ENCODE measurements around the gene ZC3H12C. TPM values are rescaled to one million over a fixed set of nuclear protein-coding genes. Genes with fewer than 3 reads are reported as not detected.

Gene ZC3H12C
- total RNA-seq, 1 donor from 2014 or later = 17.0 TPM

- Mint-ChIP-seq H3K36me3 (peaks cover 16% of the 10 kb centered on the region), H3K4me3 (no peak overlapping the region), H3K27ac (no peak overlapping the region), H3K9me3 (no peaks in the 10 kb centered on the region), H3K4me1 (no peaks in the 10 kb centered on the region), H3K27me3 (ENCODE audit: low read depth) (no peaks in the 10 kb centered on the region)
- TF ChIP-seq CTCF (IDR thresholded peaks at IDR 0.05; ENCODE audit: unreplicated experiment) = no peak
- no peak for DNase-seq (ENCODE audit: low spot score in 2 of 2, unreplicated experiment in 2 of 2)
Measured at GRCh38 chr11:110158317-110159200, 65.4 kb downstream of the ZC3H12C start.

- H3K27me3 Mint-ChIP-seq (ENCODE audit: low read depth) = no peaks in the 10 kb centered on the region
- no peaks in the 10 kb centered on the region for H3K9me3 Mint-ChIP-seq
- no peak overlapping the region for H3K4me3 Mint-ChIP-seq
- no peak for TF ChIP-seq CTCF (IDR thresholded peaks at IDR 0.05; ENCODE audit: unreplicated experiment)
- no peak for DNase-seq (ENCODE audit: low spot score in 2 of 2, unreplicated experiment in 2 of 2)
- H3K4me1 Mint-ChIP-seq = no peaks in the 10 kb centered on the region
- peaks cover 20% of the 10 kb centered on the region for H3K36me3 Mint-ChIP-seq
- H3K27ac Mint-ChIP-seq = no peak overlapping the region
Measured at GRCh38 chr11:110159476-110159875, 66.3 kb downstream of the ZC3H12C start.

- no peak overlapping the region for H3K27ac Mint-ChIP-seq
- H3K36me3 Mint-ChIP-seq = peaks cover 25% of the 10 kb centered on the region
- H3K9me3 Mint-ChIP-seq = no peaks in the 10 kb centered on the region
- H3K4me3 Mint-ChIP-seq = no peak overlapping the region
- no peaks in the 10 kb centered on the region for H3K4me1 Mint-ChIP-seq
- no peak for DNase-seq (ENCODE audit: low spot score in 2 of 2, unreplicated experiment in 2 of 2)
- no peak for TF ChIP-seq CTCF (IDR thresholded peaks at IDR 0.05; ENCODE audit: unreplicated experiment)
- H3K27me3 Mint-ChIP-seq (ENCODE audit: low read depth) = no peaks in the 10 kb centered on the region
Measured at GRCh38 chr11:110160016-110160415, 66.8 kb downstream of the ZC3H12C start.

- Mint-ChIP-seq H3K27me3 (ENCODE audit: low read depth) (no peaks in the 10 kb centered on the region), H3K4me3 (no peak overlapping the region), H3K36me3 (peaks cover 29% of the 10 kb centered on the region), H3K27ac (no peak overlapping the region), H3K4me1 (no peaks in the 10 kb centered on the region), H3K9me3 (no peaks in the 10 kb centered on the region)
- no peak for TF ChIP-seq CTCF (IDR thresholded peaks at IDR 0.05; ENCODE audit: unreplicated experiment)
- DNase-seq (ENCODE audit: low spot score in 2 of 2, unreplicated experiment in 2 of 2) = no peak
Measured at GRCh38 chr11:110160437-110160836, 67.2 kb downstream of the ZC3H12C start.

GRCh38 chr11:110161061-110161460, 67.9 kb downstream of the ZC3H12C start:
- no peak for DNase-seq (ENCODE audit: low spot score in 2 of 2, unreplicated experiment in 2 of 2)
- H3K27ac Mint-ChIP-seq = no peak overlapping the region
- H3K27me3 Mint-ChIP-seq (ENCODE audit: low read depth) = no peaks in the 10 kb centered on the region
- H3K9me3 Mint-ChIP-seq = no peaks in the 10 kb centered on the region
- no peak for TF ChIP-seq CTCF (IDR thresholded peaks at IDR 0.05; ENCODE audit: unreplicated experiment)
- no peaks in the 10 kb centered on the region for H3K4me1 Mint-ChIP-seq
- H3K36me3 Mint-ChIP-seq = peaks cover 34% of the 10 kb centered on the region
- no peak overlapping the region for H3K4me3 Mint-ChIP-seq
